ENCODE results near the gene PNMT.

DNA sequence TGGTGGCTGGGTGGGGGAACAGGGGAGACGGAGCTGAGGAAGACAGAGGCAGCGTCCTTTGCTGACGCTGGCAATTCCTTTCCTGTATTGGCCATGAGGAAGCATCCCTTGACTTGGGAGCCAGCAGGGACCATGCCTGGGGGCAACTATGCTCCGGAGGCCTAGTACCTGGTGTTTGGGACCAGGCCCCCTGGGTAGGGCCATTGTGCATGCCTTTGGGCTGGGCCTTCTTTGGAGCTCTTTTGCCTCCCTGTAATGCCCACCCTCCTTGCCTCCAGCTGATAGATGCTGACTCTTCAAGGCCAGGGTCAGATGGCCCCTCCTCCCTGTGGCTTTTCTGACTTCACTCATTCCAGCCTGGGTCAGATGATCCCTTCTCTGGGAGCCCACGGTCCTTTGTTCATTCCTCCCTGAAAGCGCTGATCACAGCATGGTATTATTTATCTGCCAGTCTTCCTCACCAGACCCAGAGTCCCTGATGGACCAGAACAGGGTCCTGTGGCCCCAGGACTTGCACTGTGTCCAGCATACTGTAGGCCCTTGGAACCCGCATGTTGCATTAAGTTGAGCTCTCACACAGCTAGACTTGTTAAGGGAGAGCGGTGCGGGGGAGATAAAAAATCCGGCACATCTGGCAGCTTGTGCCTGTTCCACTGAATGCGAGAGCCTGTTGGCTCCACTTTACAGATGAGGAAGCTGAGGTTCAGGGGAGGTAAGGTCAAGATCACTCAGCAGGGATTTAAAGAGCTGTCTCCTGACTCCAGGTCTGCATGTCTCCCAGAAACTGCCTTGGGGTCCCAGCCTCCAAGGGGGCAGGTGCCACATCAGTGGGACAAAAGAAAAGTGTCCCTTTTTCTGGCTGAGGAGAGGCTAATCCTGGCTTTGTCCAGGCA is 28.4 kb upstream of the PNMT start:
- TF ChIP-seq POLR2A (IDR thresholded peaks at IDR 0.05) (no peak), EP300 (IDR thresholded peaks at IDR 0.05) (no peak), POLR2AphosphoS5 (IDR thresholded peaks at IDR 0.05) (no peak)
- TF ChIP-seq, protein P1, sequence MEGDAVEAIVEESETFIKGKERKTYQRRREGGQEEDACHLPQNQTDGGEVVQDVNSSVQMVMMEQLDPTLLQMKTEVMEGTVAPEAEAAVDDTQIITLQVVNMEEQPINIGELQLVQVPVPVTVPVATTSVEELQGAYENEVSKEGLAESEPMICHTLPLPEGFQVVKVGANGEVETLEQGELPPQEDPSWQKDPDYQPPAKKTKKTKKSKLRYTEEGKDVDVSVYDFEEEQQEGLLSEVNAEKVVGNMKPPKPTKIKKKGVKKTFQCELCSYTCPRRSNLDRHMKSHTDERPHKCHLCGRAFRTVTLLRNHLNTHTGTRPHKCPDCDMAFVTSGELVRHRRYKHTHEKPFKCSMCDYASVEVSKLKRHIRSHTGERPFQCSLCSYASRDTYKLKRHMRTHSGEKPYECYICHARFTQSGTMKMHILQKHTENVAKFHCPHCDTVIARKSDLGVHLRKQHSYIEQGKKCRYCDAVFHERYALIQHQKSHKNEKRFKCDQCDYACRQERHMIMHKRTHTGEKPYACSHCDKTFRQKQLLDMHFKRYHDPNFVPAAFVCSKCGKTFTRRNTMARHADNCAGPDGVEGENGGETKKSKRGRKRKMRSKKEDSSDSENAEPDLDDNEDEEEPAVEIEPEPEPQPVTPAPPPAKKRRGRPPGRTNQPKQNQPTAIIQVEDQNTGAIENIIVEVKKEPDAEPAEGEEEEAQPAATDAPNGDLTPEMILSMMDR (IDR thresholded peaks at IDR 0.05) = no peak
